GM21717 (cell line): Measurements from ENCODE around the gene LHX3.

ENCODE experiments used
- ATAC-seq: cut with Tn5 transposase; IDR thresholded peaks from one replicate; pipeline ENCODE4 v1.9.1; 2021; ENCODE audit warnings: mild to moderate bottlenecking, moderate library complexity; ENCODE audit not compliant: unreplicated experiment

The LHX3 gene

DNA sequence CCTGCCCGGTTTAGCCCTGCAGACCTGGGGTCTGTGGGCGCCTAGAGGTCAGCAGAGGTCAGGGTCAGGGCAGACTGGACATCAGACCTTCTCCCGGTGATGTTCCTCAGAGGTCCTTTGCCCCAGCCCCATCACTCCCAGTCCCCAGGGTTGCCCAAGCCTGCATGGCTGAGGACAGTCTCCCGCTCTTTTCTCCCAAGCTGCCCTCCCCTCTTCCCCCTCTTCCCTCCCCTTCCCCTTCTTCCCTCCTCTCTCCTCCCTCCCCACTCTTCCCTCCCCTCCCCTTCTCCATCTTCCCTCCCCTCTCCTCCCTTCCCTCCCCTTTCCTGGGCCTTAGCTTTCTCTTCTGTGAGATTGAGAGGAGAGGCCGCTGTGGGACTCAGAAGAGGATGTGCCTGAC is 10.4 kb downstream of the LHX3 start:
- no peak for ATAC-seq

DNA sequence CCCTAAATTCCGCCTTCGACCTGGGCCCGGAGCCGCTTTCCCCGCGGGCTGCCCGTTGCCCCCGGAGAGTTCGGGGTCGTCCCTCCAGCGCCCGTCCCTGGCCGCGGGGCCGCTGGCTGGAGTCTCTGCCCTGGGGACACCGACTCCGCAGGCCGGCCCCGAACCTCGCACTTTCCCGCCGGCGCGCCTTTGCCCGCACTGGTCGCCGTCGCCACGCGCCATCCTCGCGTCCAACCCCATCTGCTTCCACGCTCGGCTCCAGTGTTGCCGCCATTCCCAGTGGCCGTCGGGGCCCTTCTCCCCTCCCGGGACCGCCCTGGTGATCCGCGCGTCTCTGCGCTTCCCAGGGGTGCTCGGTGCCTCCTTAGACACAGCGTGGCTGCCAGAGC is 11.0 kb downstream of the LHX3 start:
- no peak for ATAC-seq

DNA sequence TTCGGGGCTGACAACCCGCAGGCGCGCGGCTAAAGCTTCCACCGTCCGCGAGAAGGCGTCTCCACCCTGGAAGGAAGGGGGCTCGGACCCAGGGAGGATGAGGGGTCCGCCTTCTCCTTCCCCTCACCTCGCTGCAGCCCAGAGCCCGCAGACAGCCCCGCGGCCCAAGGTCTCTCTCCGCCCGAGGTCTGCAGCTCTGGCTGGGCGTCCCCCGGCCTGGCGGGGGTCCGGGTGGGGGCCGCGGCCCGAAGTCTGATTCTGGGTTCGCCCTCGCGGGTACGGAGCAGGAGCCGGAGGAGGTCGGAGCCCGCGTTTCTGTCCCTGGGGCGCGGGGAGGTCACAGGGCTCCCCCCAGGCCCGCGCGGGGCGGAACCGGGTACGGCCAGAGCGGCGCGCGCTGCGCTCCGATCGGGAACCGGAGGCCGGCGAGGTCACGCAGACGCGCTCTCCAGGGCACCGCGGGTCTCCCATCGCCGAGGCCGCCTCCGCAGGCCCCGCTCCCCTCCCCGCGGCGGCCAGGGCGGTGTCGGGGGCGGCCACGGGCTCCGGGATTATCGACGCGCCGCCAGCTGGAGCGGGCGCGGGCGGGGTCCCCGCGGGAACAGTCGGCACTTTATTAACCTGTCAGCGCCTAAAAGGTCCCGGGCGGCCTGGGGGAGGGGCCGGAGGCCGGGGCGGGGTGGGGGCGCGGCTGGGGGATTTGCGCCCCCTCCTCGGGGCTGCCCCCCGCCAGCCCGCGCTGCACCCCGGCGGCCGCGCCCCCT is 11.6 kb downstream of the LHX3 start:
- no peak for ATAC-seq

DNA sequence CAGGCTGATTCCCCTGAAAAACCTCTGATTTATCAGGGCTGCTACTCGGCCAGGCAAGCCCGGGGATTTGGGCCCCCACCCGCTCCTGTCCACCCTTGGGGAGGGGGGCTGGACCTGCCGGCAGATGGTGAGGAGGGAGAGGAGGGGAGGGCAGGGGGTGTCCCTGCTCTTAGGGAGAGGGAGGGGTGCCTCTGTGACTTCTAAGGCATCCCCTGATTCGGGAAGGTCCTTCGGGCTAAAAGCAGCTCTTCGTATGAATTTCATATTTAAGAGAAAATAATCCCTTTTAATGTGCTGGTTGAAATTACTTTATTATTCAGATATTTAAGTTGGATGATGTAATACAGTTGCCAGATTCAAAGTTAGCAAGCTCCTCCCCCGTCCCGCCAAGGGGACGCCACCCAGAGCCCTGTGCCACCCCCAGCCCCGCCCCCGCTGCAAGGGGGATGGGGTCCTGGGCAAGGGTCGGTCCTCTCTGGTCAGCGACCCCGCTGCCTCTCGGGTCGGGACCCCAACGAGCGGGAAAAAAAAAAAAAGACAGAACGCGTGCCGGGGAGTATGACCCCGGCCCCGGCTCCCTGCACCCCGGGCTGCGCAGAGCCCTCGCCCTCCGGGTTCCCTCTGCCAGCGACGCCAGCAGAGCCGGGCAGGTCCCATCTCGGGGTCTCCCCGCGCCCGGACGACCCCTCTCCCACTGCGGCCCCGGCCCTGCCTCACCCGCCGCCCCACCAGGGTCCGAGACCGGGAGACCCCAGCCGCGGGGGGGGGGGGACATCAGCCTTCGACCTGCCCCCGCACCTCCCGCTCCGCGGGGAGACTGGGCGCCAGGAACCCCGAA is 12.4 kb downstream of the LHX3 start:
- ATAC-seq: no peak

DNA sequence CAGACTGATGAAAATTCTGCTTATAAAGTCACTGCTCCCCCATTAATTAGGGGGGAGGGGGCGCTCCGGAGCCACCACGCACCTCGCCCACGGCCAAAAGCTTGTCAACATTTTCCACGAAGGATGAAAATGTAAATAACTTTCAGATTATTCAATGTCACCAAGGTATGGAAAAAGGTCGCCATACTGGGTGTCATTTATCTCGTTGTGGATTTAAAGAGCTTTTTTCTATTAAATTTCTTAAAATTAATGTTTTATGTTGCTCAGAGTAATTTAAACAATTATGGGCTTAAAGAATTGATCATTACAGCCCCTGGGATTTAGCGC is 13.0 kb downstream of the LHX3 start:
- ATAC-seq: no peak

DNA sequence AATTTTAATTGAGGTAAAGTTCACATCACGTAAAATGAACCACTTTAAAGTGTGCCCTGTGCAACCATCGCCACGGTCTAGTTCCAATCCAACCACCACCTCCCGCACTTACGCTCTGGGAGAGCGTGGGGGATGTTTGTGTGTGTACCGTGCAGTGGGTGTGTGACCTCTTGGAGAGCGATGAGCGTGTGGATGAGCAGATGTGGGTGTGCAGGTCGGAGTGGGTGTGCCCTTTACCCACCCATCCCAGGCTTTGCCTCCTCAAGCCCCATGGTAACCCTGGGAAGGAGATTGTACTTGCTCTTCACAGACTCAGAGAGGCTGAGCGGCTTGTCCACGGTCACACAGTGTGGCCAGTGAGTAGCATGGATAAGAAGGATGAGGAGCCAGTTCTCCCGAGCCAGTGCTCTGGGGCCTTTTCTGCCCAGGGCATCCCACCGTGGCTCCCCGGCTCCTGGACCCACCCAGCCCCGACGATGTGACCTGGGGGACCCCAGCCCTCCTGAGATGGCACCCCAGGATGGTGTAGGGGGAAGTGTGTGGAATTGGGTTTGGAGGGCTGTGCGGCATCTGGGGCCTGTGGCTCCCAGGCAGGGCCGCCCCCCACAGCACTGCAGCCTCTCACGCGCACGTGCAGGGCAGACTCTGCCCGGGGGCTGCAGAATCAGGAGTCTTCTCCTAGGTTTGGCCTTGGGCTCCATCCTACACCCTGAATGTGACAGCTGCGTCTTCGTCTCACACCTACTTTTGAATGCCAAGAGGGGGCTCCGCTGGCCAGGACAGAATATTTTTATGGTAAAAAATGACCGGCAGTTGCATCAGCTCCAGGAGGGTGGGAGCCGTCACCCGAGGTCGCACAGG is 13.6 kb downstream of the LHX3 start:
- ATAC-seq: no peak

DNA sequence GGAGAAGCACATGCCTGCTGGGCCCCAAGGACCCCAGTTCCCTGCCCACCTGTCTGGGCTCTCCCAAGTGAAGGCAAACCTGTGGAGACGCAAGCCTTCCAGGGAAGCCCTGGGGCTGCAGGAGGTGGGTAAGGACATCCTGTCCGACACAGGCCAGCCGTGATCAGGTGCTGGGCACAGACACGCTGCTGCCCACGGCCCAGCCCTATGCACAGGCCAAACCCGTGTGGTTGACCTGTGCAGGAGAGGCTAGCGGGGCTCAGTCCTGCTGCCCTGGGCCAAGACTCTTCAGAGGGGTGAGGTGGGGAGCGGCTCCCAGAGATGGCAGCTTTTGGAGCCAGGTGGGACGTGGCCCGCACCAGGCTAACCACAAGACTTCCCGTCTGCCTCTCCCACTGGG is 14.3 kb downstream of the LHX3 start:
- no peak for ATAC-seq

DNA sequence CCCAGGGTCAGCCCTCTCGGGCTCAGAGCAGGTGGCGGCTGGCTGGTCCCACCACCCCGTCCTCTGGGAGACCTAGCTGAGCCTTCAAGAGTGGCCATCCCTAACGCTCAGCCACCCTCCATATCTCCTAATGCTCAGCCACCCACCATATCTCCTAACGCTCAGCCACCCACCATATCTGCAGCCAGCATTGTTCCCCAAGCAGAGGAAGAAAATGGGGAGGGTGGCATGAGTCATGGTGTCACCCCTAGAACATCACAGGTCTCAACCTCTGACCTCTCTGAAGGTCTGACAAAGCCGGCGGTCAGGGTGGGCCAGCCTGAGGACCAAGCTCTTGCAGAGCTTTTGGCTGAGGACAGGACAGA is 14.7 kb downstream of the LHX3 start:
- no peak for ATAC-seq

DNA sequence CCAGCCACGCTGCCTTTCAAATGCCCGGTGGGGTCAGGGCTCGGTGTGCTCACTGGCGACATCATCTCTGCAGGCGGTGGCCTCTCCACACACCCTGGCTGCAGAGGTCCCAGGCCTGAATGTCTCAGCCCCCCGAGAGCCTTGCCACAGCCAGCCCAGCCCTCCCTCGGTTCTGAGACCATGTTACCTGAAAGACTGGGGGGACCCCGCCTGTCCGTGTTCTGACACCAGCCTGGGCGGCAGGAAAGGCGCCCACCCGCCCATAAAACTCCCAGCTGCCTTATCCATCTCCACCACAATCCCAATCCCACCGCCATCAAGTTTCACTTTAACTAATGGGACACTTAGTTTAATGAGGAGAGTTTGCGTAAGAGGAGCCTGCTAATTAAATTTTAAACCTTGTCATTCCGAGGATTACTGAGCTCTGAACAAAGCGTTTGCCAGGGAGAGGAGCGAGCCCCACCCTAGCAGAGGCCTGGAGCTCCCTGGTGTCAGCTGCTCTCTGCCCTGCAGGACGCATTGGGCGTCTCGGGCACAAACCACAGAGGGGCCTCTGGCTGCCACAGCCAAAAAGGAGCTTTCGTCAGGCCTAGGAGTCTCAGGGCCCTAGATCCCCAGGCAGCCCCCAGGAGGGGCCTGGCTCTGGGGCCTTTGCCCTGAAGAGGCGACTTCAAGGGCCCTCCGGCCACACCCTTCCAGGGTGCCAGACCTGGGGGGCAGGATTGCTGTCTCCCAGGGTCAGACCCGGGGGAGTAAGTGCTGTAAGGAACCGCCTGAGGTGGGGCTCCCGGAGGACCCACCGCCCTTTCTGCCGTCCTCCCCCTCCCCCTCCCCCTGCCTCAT is 15.3 kb downstream of the LHX3 start:
- ATAC-seq: no peak

DNA sequence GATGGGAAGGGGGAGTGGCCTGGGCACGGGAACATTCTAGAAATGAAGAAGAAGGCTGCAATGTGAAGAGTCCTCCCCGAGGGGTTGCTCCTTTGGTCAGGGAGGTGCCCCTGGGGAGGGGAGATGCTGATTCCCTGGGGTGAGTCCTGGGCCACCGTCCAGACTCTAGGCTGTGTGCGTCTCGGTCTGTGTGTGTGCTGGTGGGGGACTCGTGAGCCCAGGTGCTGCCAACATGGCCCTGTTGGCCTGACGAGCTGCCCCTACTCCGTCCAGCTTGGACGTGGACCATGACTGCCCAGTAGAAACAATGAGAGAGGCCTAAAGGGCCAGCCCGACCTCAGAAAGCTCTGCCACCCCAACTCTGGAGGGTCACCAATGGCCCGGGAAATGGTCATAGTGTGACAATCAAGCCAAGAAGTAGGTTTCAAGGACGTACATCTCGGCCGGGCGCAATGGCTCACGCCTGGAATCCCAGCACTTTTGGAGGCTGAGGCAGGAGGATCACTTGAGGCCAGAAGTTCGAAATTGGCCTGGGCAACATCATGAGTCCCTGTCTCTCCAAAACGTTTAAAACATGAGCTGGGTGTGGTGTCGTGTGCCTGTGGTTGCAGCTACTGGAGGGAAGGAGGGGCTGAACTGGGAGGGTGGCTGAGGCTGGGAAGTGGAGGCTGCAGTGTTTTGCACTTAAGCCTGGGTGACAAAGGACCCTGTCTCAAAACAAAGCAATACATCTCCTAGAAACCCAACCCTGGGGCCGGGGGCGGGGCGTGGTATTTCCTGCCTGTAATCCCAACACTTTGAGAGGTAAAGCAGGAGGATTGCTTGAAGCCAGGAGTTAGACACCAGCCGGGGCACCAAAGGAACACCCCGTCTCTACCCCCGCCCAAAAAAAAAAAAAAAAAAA is 17.0 kb downstream of the LHX3 start:
- ATAC-seq: no peak

DNA sequence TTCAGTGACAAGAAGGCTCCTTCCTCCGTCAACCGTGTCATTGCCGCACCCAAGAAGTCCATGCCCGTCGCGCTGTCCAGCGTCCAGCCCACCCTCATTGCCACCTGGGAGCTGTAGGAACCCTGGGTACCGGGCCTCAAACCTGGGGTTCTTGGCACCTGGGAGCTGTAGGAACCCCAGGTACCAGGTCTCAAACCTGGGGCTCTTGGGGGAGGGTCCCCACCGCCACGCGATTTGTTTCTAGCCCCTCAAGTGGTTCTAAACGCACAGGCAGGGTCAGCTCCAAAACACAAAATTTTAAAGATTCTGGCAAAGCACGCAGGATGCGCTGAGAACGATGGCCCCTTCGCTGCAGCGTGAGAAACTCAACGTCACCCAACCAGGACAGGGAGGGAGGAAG is 17.7 kb downstream of the LHX3 start:
- ATAC-seq: no peak

DNA sequence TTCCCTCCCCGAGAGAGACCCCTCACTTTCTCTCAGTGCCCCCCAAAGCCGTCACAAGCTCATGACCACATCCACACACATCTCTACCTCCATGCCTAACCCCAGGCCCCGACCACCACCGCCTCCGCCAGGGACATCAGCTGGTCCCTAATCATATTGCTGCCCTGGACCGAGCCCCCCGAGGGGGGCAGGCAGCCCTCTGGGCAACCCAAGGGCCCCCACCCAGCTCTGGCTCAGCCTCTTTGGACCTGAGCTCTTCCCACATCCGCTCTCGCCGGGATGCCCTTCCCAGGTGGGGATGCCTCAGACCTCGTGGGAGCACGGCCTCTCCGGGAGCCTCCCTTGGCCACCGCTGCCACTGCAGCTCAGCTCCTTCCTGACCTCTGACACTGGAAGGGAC is 18.5 kb downstream of the LHX3 start:
- ATAC-seq: no peak

DNA sequence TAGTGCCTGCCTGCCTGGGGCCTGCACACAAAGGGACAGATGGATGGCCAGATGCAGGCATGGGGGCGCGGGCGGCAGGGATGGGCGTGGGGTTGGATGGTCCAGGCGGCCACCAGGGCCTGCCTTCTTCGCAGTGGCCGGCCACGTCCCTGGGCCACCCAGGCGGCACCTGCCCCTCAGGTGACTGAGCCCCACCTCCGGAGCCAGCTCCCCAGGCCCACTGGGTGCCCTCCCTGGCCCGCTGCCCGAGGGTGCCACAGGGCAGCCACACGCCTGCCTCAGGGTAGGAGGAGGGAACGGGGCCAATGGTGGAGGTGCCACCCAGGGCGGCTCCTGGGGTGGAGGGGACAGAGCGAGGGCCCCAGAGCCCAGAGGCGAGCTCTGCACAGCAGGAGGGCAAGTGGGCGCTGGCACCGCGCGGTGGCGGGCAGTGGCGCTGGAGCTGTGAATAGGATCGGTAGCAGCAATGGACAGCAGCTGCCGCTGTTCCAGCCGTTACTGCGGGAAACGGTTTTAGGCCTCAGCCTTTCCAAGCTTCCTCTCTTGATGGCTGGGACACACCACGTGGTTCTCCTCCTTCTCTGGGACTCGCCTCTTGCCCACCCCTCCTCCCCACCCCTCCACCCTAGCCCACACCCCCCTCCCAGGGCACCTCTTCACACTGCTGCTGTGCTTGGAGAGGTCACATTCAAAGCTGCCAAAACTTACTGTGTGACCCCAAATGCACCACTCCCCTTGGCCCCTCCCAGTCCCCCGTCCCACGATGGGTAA is 19.1 kb downstream of the LHX3 start:
- no peak for ATAC-seq

DNA sequence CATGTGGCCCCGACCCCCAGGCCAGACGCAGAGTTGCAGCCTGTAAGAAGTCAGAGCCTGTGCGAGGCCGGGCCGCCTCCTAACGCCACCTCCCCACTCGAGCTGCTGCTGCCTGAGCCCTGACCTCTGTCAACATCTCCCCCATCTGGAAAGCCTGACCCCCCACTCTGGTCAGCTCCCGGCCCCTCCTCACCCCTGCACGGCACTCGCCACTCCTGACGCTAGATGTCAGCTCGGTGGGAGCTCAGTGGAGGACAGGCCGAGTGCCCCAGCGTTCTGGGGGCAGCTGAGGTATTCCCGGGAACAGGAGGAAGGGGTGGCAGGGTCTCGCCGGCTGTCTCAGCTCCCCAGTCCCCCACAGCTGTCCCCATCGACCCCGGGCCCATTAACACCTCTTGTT is 19.9 kb downstream of the LHX3 start:
- no peak for ATAC-seq

DNA sequence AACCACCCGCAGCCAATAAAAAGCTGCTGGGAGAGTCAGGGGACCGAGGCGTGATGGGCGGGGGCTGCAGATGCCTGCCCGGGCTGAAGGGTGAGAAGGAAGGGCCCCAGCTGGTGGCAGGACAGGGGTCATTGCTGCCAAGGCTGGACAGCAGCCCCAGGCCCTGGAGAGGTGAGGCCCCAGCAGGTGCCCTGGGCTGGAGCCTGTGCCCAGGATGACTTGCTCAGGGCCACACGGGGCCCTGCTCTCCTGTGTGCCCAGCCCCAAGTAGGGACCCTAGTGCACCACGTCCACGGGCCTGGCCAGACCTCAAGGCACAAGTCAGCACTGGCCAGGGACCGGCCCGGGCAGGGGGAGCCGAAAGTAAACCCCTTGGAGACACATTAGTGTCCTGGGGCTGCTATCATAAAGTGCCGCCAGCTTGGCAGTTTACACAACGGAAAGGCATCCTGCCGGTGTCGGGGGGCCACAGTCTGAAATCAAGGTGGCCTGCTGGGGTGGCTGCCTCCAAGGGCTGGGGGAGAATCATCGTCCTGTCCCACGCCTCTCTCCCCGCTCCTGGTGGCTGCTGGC is 22.0 kb downstream of the LHX3 start:
- no peak for ATAC-seq

DNA sequence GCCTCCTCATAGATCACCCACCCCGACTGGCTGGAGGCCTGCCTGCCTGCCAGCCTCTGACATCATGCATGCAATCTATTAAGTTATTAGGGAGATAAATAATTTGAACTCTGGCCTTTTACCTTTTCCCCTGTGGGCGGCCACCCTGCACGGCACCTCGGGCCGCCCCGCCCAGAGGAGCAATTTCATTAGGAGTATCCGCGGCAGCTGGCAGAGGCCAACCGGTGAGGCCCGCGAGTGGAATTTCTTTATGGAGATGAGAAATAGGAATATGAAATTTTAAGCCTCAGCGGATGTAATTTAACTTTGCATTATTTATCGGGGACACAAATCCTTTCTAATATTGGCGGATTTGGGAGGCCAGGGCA is 22.5 kb downstream of the LHX3 start:
- ATAC-seq: no peak

DNA sequence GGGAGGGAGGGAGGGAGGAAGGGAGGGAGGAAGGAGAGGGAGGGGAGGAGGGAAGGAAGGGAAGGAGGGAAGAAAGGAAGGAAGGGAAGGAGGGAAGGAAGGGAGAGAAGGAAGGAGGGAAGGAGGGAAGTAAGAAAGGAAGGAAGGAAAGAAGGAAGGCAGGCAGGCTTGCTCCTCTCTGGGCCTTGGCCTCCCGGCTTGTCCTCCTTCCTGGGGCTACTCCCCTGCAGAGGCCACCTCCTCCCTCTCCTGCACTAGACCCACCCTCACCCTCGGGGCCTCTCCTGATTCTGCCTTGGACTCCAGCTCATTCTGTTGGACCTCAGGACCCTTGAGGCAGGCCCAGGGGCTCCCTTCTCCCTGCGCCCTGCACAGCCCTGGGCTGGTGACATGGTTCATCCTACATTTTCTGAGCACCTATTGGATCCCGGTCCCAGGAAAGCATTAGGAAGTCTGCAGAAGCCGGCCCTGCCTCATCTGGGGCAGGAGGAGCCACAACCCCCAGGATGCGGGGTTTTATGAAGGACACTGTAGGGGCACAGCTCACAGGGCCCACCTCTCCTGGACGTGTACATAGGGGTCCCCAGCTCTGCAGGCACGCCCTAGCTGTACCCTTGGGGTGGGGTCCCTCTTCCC is 23.0 kb downstream of the LHX3 start:
- no peak for ATAC-seq

DNA sequence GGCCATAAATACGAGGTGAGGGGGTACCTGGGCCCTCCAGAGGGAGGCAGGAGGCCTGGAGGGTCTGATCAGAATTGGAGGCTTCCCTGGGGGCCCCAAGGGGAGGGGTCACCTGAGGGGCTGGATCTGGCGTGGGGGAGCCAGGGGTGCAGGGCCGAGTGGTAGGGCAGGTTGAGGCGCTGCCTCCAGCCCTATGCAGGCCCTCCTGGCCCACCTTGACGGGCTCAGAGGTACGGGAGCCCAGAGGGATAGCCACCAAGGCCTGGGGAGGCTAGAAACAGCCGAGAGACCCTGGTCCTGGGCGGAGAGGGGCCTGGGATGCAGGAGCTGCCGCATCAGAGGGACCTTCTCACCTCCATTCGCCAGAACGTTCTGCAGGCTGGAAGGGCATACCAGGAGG is 24.3 kb downstream of the LHX3 start:
- no peak for ATAC-seq
